RWPE2 (cell line): Measurements from ENCODE around the gene FCER2.

Source experiments
- ATAC-seq: fragments of 200-7000 bp; cut with Tn5 transposase; 3 replicates; pipeline ENCODE4 v1.9.1; 2021; ENCODE audit warnings: low read depth
- DNase-seq: peaks from one replicate; pipeline ENCODE4 v3.0.0-alpha.2; 2020; ENCODE audit warnings: low spot score
- H3K27ac ChIP-seq: fragments of 450-650 bp; 2 replicates; pipeline ENCODE4 v1.5.1; 2017; ENCODE audit warnings: mild to moderate bottlenecking; ENCODE audit not compliant: poor library complexity, severe bottlenecking
- H3K27me3 ChIP-seq: fragments of 250-450 bp; sonication (Bioruptor Pico); 2 replicates; pipeline ENCODE4 v1.5.1; 2021; ENCODE audit warnings: mild to moderate bottlenecking, moderate library complexity; ENCODE audit not compliant: insufficient read depth, poor library complexity, severe bottlenecking
- H3K36me3 ChIP-seq: fragments of 250-450 bp; sonication (Bioruptor Pico); 2 replicates; pipeline ENCODE4 v1.5.1; 2020; ENCODE audit warnings: low read depth, mild to moderate bottlenecking, moderate library complexity
- H3K4me1 ChIP-seq: fragments of 250-450 bp; sonication (Bioruptor Pico); 2 replicates; pipeline ENCODE4 v1.5.1; 2021; ENCODE audit warnings: mild to moderate bottlenecking, moderate library complexity; ENCODE audit not compliant: insufficient read depth, poor library complexity, severe bottlenecking
- H3K4me3 ChIP-seq: fragments of 250-450 bp; sonication (Bioruptor Pico); 2 replicates; pipeline ENCODE4 v1.5.1; 2021; ENCODE audit warnings: mild to moderate bottlenecking, moderate library complexity; ENCODE audit not compliant: severe bottlenecking
- H3K9me3 ChIP-seq: fragments of 250-450 bp; sonication (Bioruptor Pico); 2 replicates; pipeline ENCODE4 v1.5.1; 2021; ENCODE audit warnings: mild to moderate bottlenecking, moderate library complexity; ENCODE audit not compliant: severe bottlenecking
- CTCF ChIP-seq: fragments of 450-650 bp; IDR thresholded peaks from one replicate; pipeline ENCODE4 v1.5.1; 2017; ENCODE audit warnings: mild to moderate bottlenecking, moderate library complexity; ENCODE audit not compliant: poor library complexity, severe bottlenecking

Gene FCER2

GRCh38 chr19:7729831-7730285 lies 27.9 kb upstream of the FCER2 start:
- Histone ChIP-seq H3K36me3 (no peaks in the 10 kb centered on the region), H3K9me3 (no peaks in the 10 kb centered on the region), H3K4me3 (no peak overlapping the region), H3K4me1 (no peaks in the 10 kb centered on the region), H3K27me3 (peaks cover 41% of the 10 kb centered on the region), H3K27ac (no peak overlapping the region)
- ATAC-seq (no peak), DNase-seq (no peak)
- no peak for TF ChIP-seq CTCF

DNA sequence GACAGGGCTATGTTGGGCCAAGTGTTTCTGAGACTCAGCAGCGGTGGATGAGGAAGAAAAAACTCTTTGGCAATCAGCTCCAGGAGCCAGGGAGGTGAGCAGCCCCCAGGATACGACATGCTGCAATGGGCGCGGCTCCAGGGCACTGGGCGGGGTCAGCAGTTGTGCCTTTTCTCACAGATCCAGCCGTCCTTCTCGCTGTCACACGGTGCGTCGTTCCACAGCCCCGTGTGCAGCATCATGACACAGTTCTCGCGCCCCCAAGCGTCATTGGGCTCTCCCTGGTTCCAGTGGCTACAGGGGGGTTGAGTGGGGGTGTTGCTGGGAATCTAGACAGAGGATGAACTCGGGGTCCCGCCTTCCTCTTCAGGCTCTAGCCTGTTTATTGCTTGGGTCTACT lies 27.3 kb upstream of the FCER2 start:
- Histone ChIP-seq H3K27ac (no peak overlapping the region), H3K27me3 (peaks cover 41% of the 10 kb centered on the region), H3K4me3 (no peak overlapping the region), H3K9me3 (no peaks in the 10 kb centered on the region), H3K4me1 (no peaks in the 10 kb centered on the region), H3K36me3 (no peaks in the 10 kb centered on the region)
- no peak for TF ChIP-seq CTCF
- DNase-seq (no peak), ATAC-seq (no peak)

GRCh38 chr19:7725791-7726190 lies 23.9 kb upstream of the FCER2 start:
- no peak for TF ChIP-seq CTCF
- Histone ChIP-seq H3K27me3 (peaks cover 25% of the 10 kb centered on the region), H3K4me1 (no peaks in the 10 kb centered on the region), H3K36me3 (no peaks in the 10 kb centered on the region), H3K9me3 (no peaks in the 10 kb centered on the region), H3K27ac (no peak overlapping the region), H3K4me3 (no peak overlapping the region)
- no peak for ATAC-seq
- no peak for DNase-seq

DNA sequence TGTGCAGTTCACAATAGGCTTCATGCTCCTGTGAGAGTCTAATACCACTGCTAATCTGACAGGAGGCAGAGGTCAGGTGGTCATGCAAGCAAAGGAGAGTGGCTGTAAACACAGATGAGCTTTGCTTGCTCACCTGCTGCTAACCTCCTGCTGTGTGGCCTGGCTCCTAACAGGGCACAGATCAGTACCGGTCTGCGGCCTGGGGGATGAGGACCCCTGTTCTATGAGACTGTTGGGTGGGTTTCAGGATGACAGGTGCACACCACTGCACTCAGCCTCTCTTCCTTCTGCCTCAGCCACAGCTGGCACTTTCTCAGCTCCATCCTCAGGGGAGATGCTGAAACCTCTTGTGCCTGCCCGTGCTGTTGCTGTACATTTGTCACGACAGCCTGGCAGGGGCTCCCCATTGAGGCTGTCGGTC lies 20.3 kb upstream of the FCER2 start:
- Histone ChIP-seq H3K4me3 (no peak overlapping the region), H3K27ac (no peak overlapping the region), H3K27me3 (no peaks in the 10 kb centered on the region), H3K4me1 (no peaks in the 10 kb centered on the region), H3K36me3 (no peaks in the 10 kb centered on the region), H3K9me3 (no peaks in the 10 kb centered on the region)
- DNase-seq (no peak), ATAC-seq (no peak)
- no peak for TF ChIP-seq CTCF

GRCh38 chr19:7720351-7720750 lies 18.4 kb upstream of the FCER2 start:
- H3K36me3 ChIP-seq: no peaks in the 10 kb centered on the region
- no peak overlapping the region for H3K27ac ChIP-seq
- no peak for ATAC-seq
- H3K27me3 ChIP-seq: no peaks in the 10 kb centered on the region
- no peak for DNase-seq
- no peak overlapping the region for H3K4me3 ChIP-seq
- H3K4me1 ChIP-seq: no peaks in the 10 kb centered on the region
- H3K9me3 ChIP-seq: no peaks in the 10 kb centered on the region
- TF ChIP-seq CTCF: no peak
